C1 segment of cervical spinal cord (tissue), 14 donors: ENCODE results near the gene HNRNPU.
A peak's percentile ranks its signal among the peaks of the same experiment; 100 is the strongest.

Source experiments
- DNase-seq, 14 donors: peaks; one replicate each; lab custom pipeline; 2025; lab: John Stamatoyannopoulos, UW

The HNRNPU gene

DNA sequence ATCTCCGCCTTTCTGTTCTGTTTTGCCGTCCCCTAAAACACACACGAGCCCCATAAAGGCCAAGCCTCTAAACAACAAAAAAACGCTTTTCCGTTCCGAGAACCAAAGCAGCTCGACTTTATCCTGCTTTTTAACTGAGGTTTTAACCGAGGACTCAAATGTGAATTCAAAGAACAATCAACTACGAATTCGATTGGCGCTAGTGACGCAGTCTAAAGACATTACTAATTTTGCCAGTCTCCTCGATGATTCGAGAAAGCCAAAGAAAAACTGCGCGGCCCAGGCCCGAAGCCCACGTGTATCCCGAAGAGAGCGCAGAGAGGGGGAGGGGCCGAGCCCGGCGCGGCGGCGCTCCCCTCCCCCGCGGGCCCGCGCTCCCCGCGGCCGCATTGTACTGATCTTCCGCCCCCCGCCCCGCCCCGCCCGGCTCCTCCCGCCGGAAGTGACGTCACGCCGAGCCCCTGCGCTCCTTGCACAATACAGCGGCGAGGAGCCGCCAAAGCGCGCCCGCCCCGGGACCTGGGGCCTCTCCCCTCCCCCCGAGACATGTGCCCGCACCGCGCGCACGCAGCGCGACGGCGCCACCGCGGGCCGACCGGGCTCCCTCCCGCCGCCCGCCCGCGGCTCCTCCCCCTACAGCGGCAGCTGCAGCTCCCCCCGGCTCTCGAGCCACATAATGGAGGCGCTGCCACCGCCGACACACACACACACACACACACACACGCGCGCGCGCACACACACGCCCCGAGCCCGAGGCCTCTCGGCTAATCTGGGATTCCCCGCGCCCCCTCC, 1.4 kb downstream of the HNRNPU start:
- DNase-seq: peak; percentile 65 to 98 (median 93)

- no peak for DNase-seq
Measured at GRCh38 chr1:244862354-244862698, 2.0 kb downstream of the HNRNPU start.

DNA sequence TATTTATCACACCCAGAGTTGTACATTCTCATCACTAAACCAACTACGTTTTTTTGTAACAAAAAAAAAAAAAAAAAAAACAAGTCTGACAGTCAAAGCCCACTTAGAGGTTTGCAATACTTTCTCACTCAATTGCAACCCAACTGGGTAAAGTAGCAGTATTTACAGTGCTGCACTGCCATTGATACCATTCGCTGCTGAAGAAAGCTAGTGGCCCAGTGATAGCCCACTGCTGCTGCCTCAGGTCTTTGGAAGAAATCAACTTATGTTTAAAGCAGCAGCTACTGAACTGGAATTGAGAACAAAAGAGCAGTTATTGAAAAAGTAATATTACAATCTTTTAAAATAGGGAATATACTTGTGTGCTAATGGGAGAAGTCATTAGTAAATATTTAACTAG, 2.7 kb downstream of the HNRNPU start:
- DNase-seq: no peak

- no peak for DNase-seq
Measured at GRCh38 chr1:244860914-244861610, 3.3 kb downstream of the HNRNPU start.

DNA sequence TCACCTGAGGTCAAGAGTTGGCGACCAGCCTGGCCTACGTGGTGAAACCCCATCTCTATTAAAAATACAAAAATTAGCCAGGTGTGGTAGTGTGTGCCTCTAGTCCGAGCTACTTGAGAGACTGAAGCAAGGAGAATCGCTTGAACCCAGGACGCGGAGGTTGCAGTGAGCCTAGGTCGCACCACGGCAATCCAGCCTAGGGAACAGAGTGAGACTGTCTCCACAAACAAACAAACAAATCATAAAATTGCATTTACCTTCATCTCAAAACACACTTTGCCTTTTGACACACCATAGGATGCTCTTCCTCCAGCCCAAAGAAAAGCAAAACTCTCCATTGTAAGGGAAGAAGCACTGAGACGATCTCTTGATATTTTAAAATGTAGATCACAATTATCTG, 4.3 kb downstream of the HNRNPU start:
- no peak for DNase-seq

GRCh38 chr1:244858357-244858756, 6.0 kb downstream of the HNRNPU start:
- no peak for DNase-seq

DNA sequence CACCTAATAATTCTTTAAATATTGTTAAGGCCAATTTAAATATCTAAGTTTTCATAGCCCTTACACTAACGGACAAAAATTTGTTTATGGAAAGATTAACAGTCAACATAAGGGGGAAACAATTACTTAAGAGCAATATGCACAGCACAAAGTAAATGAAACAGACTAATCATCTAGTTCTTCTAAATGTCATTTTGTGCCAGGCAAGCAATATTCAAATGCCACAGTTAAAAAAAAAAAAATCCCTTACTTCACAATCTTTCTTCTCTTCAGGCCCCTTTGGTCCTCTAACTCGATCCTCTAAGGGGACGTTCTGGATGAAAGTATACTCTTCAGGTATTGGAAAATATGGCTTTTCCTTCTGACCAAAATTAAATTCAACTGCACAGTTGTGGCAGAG, 6.6 kb downstream of the HNRNPU start:
- DNase-seq: no peak

DNA sequence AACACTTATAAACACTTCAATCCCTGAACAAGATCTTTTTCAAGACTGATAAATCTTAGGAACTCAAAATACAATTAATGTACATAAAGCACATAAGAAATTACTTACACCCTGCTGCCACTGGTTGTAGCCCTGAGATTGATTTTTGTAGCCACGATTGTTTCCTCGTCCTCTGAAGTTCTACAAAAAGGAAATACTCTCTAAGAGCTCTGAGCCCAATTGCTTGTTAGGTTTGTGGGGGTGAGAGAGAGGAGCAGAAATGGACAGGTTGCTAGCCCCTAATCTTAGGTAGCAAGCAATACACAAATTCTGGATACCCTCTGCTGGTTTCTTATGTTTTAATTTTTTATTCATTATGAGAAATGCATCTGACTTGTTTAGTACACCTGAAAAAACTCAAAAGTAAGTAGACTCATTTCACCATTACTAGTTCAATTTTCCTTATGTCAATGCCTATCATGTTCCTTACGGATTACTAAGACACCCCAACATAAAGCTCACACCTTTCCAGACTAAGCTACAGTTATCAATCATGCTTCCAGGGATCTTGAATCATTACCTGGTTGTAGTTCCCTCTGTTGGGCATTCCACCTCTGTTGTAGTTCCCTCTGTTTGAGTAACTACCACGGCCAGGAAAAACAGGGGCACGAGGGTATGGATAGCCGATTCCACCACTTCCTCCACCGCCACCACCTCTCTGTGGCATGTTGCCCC, 9.3 kb downstream of the HNRNPU start:
- DNase-seq: no peak

GRCh38 chr1:244854166-244854565, 10.2 kb downstream of the HNRNPU start:
- DNase-seq: no peak

DNA sequence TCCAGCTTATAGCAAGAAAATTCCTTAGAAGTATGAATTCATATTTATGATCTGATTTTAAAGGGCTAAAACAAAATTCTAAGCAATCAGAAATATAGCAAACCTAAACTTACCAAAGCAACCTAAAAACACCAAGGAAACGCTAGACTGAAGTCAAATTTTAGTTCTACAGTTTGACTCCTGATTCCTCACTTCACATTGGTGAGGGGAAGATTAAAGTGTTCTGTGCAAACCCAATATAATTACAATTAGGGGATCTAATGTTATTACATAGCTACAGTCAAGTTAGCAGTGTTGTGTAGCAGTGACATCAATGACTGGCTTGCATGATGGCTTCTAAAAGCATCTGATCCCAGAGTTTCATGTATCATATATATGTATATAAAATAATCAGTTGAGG, 11.6 kb downstream of the HNRNPU start:
- no peak for DNase-seq

GRCh38 chr1:244851546-244852231, 12.7 kb downstream of the HNRNPU start:
- no peak for DNase-seq

- DNase-seq: no peak
Measured at GRCh38 chr1:244850896-244851295, 13.4 kb downstream of the HNRNPU start.

GRCh38 chr1:244850099-244850852, 14.1 kb downstream of the HNRNPU start:
- DNase-seq: no peak

GRCh38 chr1:244849189-244849866, 15.0 kb downstream of the HNRNPU start:
- DNase-seq: no peak

GRCh38 chr1:244846653-244847052, 17.7 kb downstream of the HNRNPU start:
- DNase-seq: no peak

GRCh38 chr1:244844155-244845121, 19.9 kb downstream of the HNRNPU start:
- DNase-seq: no peak

DNA sequence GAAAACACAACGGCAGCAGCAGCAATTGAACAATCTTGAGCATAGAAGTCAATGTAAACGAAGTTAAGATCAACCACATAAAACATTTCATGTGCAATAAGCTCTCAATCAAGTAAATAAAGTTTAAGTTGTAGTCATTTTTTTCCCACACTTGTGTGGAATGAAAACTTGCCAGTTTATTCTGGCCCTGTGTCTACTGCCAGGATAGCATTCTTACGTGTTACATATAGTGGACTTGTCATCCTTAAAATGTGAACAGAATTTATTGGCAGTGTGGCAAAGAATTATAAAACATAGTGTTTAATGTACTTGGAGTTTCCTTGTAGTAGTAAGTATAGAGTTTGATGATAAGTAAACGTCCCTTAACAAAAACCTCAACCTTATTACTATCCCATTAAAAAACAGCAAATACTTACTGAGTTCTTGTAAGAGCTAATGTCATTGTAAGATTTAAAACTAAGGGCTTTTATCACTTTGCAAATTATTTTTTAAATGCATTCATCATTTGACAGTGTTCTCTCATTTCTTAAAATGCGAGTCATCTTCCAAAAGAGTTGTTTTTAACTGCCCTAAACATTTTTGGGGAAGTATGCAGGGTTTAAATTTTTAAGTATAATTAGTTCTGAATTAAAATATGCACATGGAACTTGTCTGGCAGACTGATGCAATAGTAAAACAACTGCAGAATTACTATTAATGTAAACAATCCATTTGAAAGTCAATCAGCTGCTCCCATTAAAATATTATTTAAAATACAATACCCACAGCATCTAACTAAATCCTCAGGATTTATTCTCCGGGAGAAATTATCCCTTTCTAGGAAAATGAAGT, 21.0 kb downstream of the HNRNPU start:
- no peak for DNase-seq

GRCh38 chr1:244841273-244841927, 22.9 kb downstream of the HNRNPU start:
- no peak for DNase-seq
